HEK293T (cell line): Measurements from ENCODE around the gene BBC3.

Source experiments
- ARNT ChIP-seq: fragments of 450-650 bp; IDR thresholded peaks from 2 replicates; pipeline ENCODE4 v1.6.1; 2017; ENCODE audit warnings: mild to moderate bottlenecking
- BHLHE40 ChIP-seq: fragments of 450-650 bp; IDR thresholded peaks from 2 replicates; pipeline ENCODE4 v1.6.1; 2016; ENCODE audit warnings: mild to moderate bottlenecking, moderate library complexity, borderline replicate concordance
- ELF4 ChIP-seq: fragments of 450-650 bp; IDR thresholded peaks from 2 replicates; pipeline ENCODE4 v1.6.1; 2017; ENCODE audit warnings: antibody characterized with exemption
- FOXA1 ChIP-seq: fragments of 450-650 bp; IDR thresholded peaks from 2 replicates; pipeline ENCODE4 v1.6.1; 2016; ENCODE audit warnings: mild to moderate bottlenecking
- FOXK2 ChIP-seq: fragments of 450-650 bp; IDR thresholded peaks from 2 replicates; pipeline ENCODE4 v1.6.1; 2016; ENCODE audit warnings: mild to moderate bottlenecking
- FOXM1 ChIP-seq: fragments of 450-650 bp; IDR thresholded peaks from 2 replicates; pipeline ENCODE4 v1.6.1; 2017; ENCODE audit warnings: mild to moderate bottlenecking, borderline replicate concordance
- HDGF ChIP-seq: fragments of 450-650 bp; IDR thresholded peaks from 2 replicates; pipeline ENCODE4 v1.6.1; 2017; ENCODE audit warnings: antibody characterized with exemption, borderline replicate concordance
- L3MBTL2 ChIP-seq: fragments of 450-650 bp; conservative IDR thresholded peaks from 2 replicates; pipeline ENCODE4 v1.6.1; 2016; ENCODE audit warnings: mild to moderate bottlenecking
- NFRKB ChIP-seq: fragments of 450-650 bp; IDR thresholded peaks from 2 replicates; pipeline ENCODE4 v1.6.1; 2016; ENCODE audit warnings: mild to moderate bottlenecking, moderate library complexity
- PKNOX1 ChIP-seq: fragments of 450-650 bp; IDR thresholded peaks from 2 replicates; pipeline ENCODE4 v1.6.1; 2016
- SP1 ChIP-seq: fragments of 450-650 bp; IDR thresholded peaks from 2 replicates; pipeline ENCODE4 v1.6.1; 2017
- SUZ12 ChIP-seq: fragments of 450-650 bp; IDR thresholded peaks from 2 replicates; pipeline ENCODE4 v1.6.1; 2016; ENCODE audit warnings: mild to moderate bottlenecking
- TARDBP ChIP-seq: fragments of 450-650 bp; IDR thresholded peaks from 2 replicates; pipeline ENCODE4 v1.6.1; 2016

- TF ChIP-seq ELF4 = no peak
- no peak for TF ChIP-seq L3MBTL2
- no peak for TF ChIP-seq ARNT
- TF ChIP-seq SUZ12 = no peak
- no peak for TF ChIP-seq HDGF
- no peak for TF ChIP-seq PKNOX1
- TF ChIP-seq FOXM1 = no peak
- TF ChIP-seq BHLHE40 = no peak
- TF ChIP-seq FOXK2 = no peak
- no peak for TF ChIP-seq SP1
- no peak for TF ChIP-seq TARDBP
- no peak for TF ChIP-seq FOXA1
- no peak for TF ChIP-seq NFRKB
Measured at GRCh38 chr19:47176071-47176626, 54.9 kb downstream of the BBC3 start.
